BE2C (cell line): ENCODE results near the gene ZNF511.

Source experiments
- DNase-seq: peaks from one replicate; pipeline ENCODE4 v3.0.0-alpha.2; 2020
- H3K27me3 ChIP-seq: fragments of 250-450 bp; sonication (Bioruptor Pico); 2 replicates; pipeline ENCODE4 v1.5.1; 2020; ENCODE audit warnings: mild to moderate bottlenecking
- H3K36me3 ChIP-seq: fragments of 250-450 bp; sonication (Bioruptor Pico); 2 replicates; pipeline ENCODE4 v1.5.1; 2020; ENCODE audit warnings: mild to moderate bottlenecking
- H3K4me1 ChIP-seq: fragments of 250-450 bp; sonication (Bioruptor Pico); 2 replicates; pipeline ENCODE4 v1.5.1; 2020
- H3K4me3 ChIP-seq: 2 replicates; pipeline ENCODE4 v1.5.1; 2011; ENCODE audit warnings: low read depth, low read length
- H3K9me3 ChIP-seq: fragments of 250-450 bp; sonication (Bioruptor Pico); 2 replicates; pipeline ENCODE4 v1.5.1; 2020
- TF ChIP-seq, protein P1 (sequence below): IDR thresholded peaks from 2 replicates; pipeline ENCODE4 v1.5.1; 2012; ENCODE audit warnings: mild to moderate bottlenecking, low read depth, low read length

Gene ZNF511

DNA sequence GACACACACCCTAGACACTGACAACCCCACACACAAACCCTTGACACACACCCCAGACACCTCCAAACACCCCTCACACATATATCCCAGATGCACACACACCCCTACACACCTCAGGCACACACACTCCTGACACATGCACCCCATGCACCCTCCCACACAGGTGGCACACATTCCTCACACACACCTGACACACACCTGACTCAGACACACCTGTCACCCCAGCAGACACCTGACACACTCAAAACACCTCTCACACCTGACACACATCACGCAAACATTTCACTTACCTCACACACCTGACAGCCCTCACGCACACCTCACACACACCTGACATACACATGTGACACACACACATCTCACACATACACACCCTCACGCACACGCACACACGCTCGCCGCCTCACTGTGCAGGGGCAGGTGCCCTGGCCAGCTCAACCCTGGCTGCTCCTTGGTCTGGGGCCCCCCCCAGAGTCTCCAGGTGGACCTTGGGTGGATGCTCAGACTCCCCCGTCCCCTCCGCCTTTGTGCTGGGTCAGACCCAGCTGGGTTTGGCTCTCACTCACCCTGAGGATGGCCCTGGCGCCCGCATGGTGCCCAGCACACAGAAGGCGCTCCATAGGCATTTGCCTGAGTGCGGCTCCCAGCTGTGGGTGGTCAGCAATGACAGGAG is 31.1 kb downstream of the ZNF511 start:
- no peak for DNase-seq
- Histone ChIP-seq H3K4me3 (no peak overlapping the region), H3K27me3 (peaks cover 28% of the 10 kb centered on the region), H3K9me3 (no peaks in the 10 kb centered on the region), H3K36me3 (no peaks in the 10 kb centered on the region), H3K4me1 (no peaks in the 10 kb centered on the region)
- TF ChIP-seq, protein P1, sequence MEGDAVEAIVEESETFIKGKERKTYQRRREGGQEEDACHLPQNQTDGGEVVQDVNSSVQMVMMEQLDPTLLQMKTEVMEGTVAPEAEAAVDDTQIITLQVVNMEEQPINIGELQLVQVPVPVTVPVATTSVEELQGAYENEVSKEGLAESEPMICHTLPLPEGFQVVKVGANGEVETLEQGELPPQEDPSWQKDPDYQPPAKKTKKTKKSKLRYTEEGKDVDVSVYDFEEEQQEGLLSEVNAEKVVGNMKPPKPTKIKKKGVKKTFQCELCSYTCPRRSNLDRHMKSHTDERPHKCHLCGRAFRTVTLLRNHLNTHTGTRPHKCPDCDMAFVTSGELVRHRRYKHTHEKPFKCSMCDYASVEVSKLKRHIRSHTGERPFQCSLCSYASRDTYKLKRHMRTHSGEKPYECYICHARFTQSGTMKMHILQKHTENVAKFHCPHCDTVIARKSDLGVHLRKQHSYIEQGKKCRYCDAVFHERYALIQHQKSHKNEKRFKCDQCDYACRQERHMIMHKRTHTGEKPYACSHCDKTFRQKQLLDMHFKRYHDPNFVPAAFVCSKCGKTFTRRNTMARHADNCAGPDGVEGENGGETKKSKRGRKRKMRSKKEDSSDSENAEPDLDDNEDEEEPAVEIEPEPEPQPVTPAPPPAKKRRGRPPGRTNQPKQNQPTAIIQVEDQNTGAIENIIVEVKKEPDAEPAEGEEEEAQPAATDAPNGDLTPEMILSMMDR = no peak

DNA sequence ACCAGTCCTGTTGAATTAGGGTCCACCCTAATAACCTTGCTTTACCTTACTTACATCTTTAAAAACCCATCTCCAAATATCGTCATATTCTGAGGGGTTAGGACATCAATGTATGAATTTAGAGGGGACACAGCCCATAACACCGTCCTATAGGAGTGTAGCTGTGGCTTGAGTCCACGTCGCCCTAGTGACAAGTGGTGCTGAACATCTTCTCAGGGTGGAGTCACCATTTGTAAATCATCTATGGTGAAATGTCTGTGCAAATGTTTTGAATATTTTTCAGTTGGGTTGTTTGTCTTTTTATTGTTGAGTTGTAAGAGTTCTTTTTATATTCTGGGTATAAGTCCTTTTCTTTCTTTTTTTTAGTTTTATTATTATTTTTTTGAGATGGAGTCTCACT is 33.3 kb downstream of the ZNF511 start:
- TF ChIP-seq, protein P1 = no peak
- no peak overlapping the region for H3K4me3 ChIP-seq
- no peaks in the 10 kb centered on the region for H3K36me3 ChIP-seq
- DNase-seq = no peak
- peaks cover 6% of the 10 kb centered on the region for H3K27me3 ChIP-seq
- H3K9me3 ChIP-seq = no peaks in the 10 kb centered on the region
- H3K4me1 ChIP-seq = no peaks in the 10 kb centered on the region

DNA sequence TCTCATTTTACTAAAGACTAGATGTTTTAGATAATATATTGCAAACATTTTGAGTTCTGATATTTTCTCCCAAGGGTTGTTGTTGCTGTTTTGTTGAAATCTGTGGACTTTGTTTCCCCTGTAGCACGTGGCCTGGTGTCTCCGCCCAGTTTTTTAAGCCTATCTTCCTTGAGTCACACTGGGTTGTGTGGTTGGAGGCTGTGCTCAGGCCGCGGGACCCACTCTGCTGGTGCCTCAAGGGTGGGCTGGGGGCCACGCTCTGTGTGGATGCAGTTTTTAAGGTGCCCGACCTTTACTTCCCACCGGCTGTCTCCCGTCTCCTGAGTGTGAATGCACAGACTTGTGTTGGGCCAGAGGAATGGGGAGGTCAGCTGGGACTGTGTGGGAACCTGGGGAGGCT is 34.2 kb downstream of the ZNF511 start:
- H3K4me1 ChIP-seq = no peaks in the 10 kb centered on the region; the same call in 1 of the 2 replicates
- peaks cover 4% of the 10 kb centered on the region for H3K27me3 ChIP-seq
- no peaks in the 10 kb centered on the region for H3K9me3 ChIP-seq
- H3K36me3 ChIP-seq = no peaks in the 10 kb centered on the region
- TF ChIP-seq, protein P1 = no peak
- DNase-seq = no peak
- no peak overlapping the region for H3K4me3 ChIP-seq

DNA sequence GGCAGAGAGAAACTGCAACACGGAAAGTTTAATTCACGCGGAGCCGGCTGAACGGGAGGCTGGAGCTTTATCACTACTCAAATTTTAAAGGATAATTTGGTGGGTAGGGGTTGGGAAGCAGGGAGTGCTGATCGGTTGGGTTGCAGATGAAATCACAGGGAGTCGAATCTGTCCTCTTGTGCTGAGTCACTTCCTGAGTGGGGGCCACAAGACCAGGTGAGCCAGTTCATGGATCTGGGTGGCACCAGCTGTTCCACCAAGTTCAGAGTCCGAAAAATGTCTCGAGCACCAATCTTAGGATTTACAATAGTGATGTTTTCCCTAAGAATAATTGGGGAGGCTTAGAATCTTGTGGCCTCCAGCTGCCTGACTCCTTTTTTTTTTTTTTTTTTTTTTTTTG is 34.8 kb downstream of the ZNF511 start:
- Histone ChIP-seq H3K4me3 (no peak overlapping the region), H3K9me3 (no peaks in the 10 kb centered on the region), H3K36me3 (no peaks in the 10 kb centered on the region), H3K4me1 (no peaks in the 10 kb centered on the region; the same call in 1 of the 2 replicates), H3K27me3 (peaks cover 4% of the 10 kb centered on the region)
- TF ChIP-seq, protein P1 = no peak
- no peak for DNase-seq

DNA sequence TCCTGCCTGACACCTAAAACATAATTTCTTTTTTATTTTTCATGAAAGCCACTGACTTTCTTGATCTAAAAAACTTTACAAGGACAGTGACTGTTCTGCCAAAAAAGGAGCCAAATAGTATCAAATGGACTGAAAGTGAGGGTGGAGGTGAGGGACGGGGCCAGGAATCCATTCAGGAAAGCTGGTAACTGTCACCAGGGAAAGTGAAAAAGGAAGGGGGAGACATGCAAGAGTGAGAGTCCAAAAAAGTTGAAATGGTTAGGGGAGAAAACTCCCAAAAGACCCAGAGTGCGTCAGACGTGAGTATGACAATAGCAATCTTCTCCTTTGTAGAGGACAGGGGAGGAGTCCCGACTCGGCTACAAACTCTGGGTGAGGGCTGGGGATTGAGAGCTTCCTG is 35.5 kb downstream of the ZNF511 start:
- Histone ChIP-seq H3K4me3 (no peak overlapping the region), H3K27me3 (peaks cover 4% of the 10 kb centered on the region), H3K4me1 (no peaks in the 10 kb centered on the region; the same call in 1 of the 2 replicates), H3K9me3 (no peaks in the 10 kb centered on the region), H3K36me3 (no peaks in the 10 kb centered on the region)
- TF ChIP-seq, protein P1 = no peak
- DNase-seq = no peak

DNA sequence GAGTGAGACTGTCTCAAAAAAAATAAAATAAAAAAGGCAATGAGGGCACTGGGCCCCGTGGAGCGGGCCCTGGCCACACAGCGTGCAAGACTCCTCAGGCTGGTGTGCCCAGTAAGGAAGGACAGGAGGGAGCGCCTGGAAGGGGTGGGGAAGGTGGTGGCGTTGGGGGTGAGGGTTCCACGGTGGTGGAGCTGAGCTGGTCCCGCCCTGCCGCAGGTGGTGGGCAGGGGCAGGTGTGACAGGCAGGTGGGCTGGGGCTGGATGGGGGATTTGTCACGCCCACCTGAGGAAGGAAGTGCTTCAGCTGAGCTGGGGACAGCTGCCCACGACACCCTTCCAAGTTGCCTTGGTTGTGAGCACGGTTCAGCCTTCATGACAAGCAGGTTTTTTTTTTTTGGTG is 37.7 kb downstream of the ZNF511 start:
- Histone ChIP-seq H3K4me1 (no peaks in the 10 kb centered on the region; the same call in 1 of the 2 replicates), H3K36me3 (no peaks in the 10 kb centered on the region), H3K27me3 (peaks cover 4% of the 10 kb centered on the region), H3K4me3 (no peak overlapping the region), H3K9me3 (no peaks in the 10 kb centered on the region)
- no peak for DNase-seq
- TF ChIP-seq, protein P1 = no peak
